Non-pigmented ciliary epithelial cell (primary cell): ENCODE results near the gene SMCO1.
A peak's percentile ranks its signal among the peaks of the same experiment; 100 is the strongest.
"Not testable (repeated sequence)": the region's sequence is repeated elsewhere in the genome, so short reads cannot be mapped to it uniquely, and the experiment has no call there.

Experiments used
- DNase-seq: peaks from one replicate; pipeline ENCODE4 v3.0.0-alpha.2; 2010; ENCODE audit warnings: low read depth

SMCO1 gene

GRCh38 chr3:196514913-196515621 is at the start of gene SMCO1:
Gene SMCO1, minus strand, starts transcription at chr3:196515346. Its CDS starts 137 bp downstream, at chr3:196515209.
- DNase-seq, result no peak

GRCh38 chr3:196563721-196564225 is 48.6 kb upstream of the SMCO1 start:
- peak; percentile 14 for DNase-seq

GRCh38 chr3:196559826-196560225 is 44.7 kb upstream of the SMCO1 start:
- DNase-seq, result no peak

GRCh38 chr3:196558476-196558875 is 43.3 kb upstream of the SMCO1 start:
- no peak for DNase-seq

- DNase-seq, result no peak
Measured at GRCh38 chr3:196557236-196557635, 42.1 kb upstream of the SMCO1 start.

GRCh38 chr3:196555295-196555694 is 40.1 kb upstream of the SMCO1 start:
- no peak for DNase-seq

GRCh38 chr3:196554205-196554604 is 39.1 kb upstream of the SMCO1 start:
- no peak for DNase-seq

- DNase-seq, result no peak
Measured at GRCh38 chr3:196553551-196553950, 38.4 kb upstream of the SMCO1 start.

- DNase-seq, result no peak
Measured at GRCh38 chr3:196552253-196552652, 37.1 kb upstream of the SMCO1 start.

GRCh38 chr3:196550172-196550571 is 35.0 kb upstream of the SMCO1 start:
- DNase-seq, result not testable (repeated sequence)

GRCh38 chr3:196549312-196549711 is 34.2 kb upstream of the SMCO1 start:
- DNase-seq, result not testable (repeated sequence)

GRCh38 chr3:196547067-196547466 is 31.9 kb upstream of the SMCO1 start:
- DNase-seq, result no peak

- DNase-seq, result no peak
Measured at GRCh38 chr3:196546537-196546936, 31.4 kb upstream of the SMCO1 start.

- DNase-seq, result no peak
Measured at GRCh38 chr3:196544491-196544992, 29.4 kb upstream of the SMCO1 start.

GRCh38 chr3:196541684-196542445 is 26.7 kb upstream of the SMCO1 start:
- no peak for DNase-seq

- DNase-seq, result no peak
Measured at GRCh38 chr3:196537319-196537984, 22.3 kb upstream of the SMCO1 start.

GRCh38 chr3:196533260-196533681 is 18.1 kb upstream of the SMCO1 start:
- no peak for DNase-seq

GRCh38 chr3:196531418-196531817 is 16.3 kb upstream of the SMCO1 start:
- DNase-seq, result no peak

- no peak for DNase-seq
Measured at GRCh38 chr3:196528639-196529233, 13.6 kb upstream of the SMCO1 start.

GRCh38 chr3:196525141-196525540 is 10.0 kb upstream of the SMCO1 start:
- no peak for DNase-seq

- DNase-seq, result no peak
Measured at GRCh38 chr3:196524527-196524926, 9.4 kb upstream of the SMCO1 start.

- no peak for DNase-seq
Measured at GRCh38 chr3:196523841-196524240, 8.7 kb upstream of the SMCO1 start.
